Non-pigmented ciliary epithelial cell (primary cell): Measurements from ENCODE around the gene ARMC2.
"Not testable (repeated sequence)": the region's sequence is repeated elsewhere in the genome, so short reads cannot be mapped to it uniquely, and the experiment has no call there.

Source experiments
- DNase-seq: peaks from one replicate; pipeline ENCODE4 v3.0.0-alpha.2; 2010; ENCODE audit warnings: low read depth

ARMC2 gene

GRCh38 chr6:108920751-108921150, 72.5 kb downstream of the ARMC2 start:
- no peak for DNase-seq

DNA sequence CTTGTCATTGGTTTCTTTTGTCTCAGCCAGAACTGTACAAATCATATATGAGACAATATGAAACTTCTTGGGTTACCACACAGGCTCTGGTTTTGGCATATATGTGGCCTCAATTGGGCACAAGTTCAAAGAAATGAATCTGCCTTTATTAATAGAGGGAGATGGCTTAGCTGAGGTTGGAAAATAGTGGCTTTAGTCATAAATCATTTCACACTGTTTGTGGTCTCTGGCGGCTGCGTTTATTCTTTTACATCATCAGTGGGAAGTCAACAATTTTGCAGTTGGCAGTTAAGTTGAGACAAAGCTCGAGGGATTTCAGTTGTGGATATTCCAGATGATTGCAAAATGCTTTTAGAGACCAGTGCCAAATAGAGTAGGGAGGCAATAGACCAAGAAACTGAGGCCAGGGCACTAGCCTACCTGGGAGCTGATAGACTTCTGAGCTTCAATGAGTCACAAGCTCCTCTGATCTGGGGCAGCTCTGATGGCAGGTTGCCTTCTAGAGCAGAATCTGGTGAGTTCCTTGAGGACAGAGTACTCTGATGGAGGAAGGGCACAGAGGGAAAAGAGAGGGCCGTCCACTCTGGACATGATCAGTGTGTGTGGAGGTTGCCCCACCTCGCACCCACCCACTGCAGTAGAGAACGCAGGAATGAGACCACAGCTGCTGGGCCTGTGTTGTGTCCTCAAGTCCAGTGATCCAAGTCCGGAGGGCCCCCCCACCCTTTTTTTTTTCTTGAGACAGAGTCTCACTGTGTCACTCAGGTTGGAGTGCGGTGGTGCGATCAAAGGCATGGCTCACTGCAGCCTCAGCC, 73.5 kb downstream of the ARMC2 start:
- no peak for DNase-seq

DNA sequence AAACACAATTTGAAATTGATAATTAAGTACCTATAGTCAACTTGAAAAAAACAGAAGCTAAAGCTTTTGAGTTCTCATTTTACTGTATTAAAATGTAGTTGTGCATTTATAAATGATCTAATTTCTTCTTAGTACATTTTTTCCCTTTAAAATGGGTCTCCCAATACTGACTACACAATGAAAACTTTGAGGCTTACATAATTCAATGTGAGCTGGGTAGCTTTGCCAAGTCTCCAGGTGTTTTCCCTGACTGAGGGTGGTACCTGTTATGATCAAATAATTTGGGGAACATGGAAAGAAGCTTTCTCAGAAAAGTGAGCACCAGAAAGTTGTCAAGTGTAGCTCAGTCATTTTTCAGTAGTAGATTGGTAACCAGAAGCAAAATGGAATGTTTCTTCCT, 74.3 kb downstream of the ARMC2 start:
- no peak for DNase-seq

- DNase-seq, result no peak
These were observed 79.7 kb downstream of the ARMC2 start for GRCh38 chr6:108927927-108928326.

- DNase-seq, result no peak
These were observed 80.4 kb downstream of the ARMC2 start for GRCh38 chr6:108928650-108929049.

DNA sequence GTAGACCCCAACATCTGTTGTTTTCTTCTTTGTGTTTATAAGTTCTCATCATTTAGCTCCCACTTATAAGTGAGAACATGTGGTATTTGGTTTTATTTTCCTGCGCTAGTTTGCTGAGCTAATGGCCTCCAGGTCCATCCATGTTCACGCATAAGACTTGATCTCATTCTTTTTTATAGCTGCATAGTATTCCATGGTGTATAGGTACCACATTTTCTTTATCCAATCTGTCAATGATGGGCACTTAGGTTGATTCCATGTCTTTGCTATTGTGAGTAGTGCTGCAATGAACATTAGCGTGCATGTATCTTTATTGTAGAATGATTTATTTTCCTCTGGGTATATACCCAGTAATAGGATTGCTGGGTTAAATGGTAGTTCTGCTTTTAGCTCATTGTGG, 82.9 kb downstream of the ARMC2 start:
- DNase-seq, result not testable (repeated sequence)

- no peak for DNase-seq
These were observed 88.9 kb downstream of the ARMC2 start for GRCh38 chr6:108937170-108937569.

- DNase-seq, result no peak
These were observed 92.5 kb downstream of the ARMC2 start for GRCh38 chr6:108940741-108941140.

GRCh38 chr6:108941281-108941680, 93.1 kb downstream of the ARMC2 start:
- DNase-seq, result no peak

DNA sequence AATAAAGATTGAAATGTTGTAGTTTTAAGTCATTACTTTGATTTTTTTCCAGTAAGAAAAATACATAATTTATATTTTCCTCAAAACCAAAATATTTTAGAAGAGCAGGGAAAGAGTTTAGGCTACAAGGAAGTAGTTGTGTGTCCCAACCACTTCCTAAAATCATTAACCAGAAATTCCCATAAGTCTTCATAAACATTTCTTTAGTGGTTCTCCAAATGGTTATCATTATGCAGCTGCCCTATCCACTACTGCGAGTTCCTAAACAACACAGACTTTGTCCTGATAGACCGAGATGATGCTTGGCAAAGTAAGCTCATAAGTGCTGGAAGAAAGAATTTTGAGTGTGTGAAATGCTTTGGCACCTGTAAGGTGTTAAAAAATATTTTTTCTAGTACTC, 93.6 kb downstream of the ARMC2 start:
- DNase-seq, result no peak

GRCh38 chr6:108942556-108943492, 94.6 kb downstream of the ARMC2 start:
- no peak for DNase-seq

DNA sequence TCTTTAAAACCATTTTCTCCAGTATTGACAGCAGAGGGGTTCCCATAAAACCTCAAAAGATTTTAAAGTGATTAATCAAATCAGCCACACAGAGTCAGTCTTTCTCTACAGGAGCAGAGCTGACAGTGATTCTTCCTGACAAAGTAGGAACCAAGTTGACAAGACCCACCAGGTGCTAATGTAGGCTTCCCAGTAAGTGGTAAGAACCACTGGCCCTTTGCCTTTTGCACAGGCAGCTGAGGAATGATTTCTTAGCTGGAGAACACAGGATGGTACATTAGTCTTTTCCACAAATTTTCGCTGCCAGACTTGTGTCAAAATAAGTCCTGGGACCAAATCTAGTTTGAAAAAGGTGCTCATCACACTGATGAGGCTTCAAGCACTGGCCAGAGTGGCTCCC, 95.8 kb downstream of the ARMC2 start:
- no peak for DNase-seq

GRCh38 chr6:108944707-108945680, 96.8 kb downstream of the ARMC2 start:
- peak; percentile 71 for DNase-seq

DNA sequence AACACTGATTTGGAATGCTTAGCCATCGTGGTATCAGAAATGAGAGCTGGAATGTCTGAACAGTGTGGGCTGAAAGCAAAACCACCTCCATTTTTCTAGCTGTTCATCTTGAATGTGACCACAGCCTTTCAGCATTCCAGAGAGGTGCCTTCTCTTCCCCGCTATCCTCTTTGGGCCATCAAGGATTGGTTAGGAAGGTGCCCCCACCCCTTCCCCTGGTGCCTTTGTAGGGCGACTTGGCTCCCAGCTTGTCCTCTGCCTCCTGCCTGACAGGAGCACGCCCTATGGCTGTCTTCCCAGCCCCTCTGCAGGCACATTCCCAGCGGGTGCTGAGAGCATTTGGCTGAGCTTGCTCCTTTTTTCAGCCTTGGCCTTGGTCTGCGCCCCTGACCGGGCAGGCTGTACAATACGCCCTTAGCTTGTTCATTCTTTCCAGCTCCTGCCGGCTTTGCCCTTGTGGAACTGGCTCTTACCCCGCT, 97.5 kb downstream of the ARMC2 start:
- no peak for DNase-seq

- peak; percentile 58 for DNase-seq
These were observed 98.5 kb downstream of the ARMC2 start for GRCh38 chr6:108946695-108947094.

- peak; percentile 95 for DNase-seq
These were observed 99.1 kb downstream of the ARMC2 start for GRCh38 chr6:108947114-108947854.

GRCh38 chr6:108948181-108948661, 100.0 kb downstream of the ARMC2 start:
- DNase-seq, result no peak

- DNase-seq, result no peak
These were observed 103.2 kb downstream of the ARMC2 start for GRCh38 chr6:108951351-108951953.

DNA sequence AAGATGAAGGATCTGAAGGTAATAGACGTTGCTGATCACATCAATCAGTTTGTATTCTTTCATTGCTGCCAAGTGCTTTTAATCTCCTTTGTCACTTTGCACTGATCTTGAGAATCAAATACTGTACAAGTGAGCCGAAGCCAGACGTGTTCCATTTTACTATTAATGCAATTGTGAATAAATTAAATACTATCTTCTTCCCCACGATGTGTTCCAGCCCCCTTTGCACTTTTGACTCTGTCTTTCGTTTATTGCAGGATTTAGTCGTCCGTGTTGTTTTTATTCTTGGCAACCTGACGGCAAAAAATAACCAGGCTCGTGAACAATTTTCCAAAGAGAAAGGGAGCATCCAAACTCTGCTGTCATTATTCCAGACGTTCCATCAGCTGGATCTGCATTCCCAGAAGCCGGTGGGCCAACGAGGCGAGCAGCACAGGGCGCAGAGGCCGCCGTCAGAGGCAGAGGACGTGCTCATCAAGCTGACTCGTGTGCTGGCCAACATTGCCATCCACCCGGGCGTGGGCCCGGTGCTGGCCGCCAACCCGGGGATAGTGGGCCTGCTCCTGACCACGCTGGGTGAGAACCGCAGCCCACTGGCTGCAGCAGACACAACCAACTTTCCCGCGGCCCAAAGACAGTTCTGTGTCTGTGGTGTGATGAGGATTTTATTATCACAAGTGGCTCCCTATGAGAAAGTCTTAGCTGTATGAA, 104.7 kb downstream of the ARMC2 start:
- no peak for DNase-seq

- DNase-seq, result no peak
These were observed 105.5 kb downstream of the ARMC2 start for GRCh38 chr6:108953681-108954080.
